ENCODE results near the gene TXNRD1. TPM values are rescaled to one million over a fixed set of nuclear protein-coding genes. Genes with fewer than 3 reads are reported as not detected.

Gene TXNRD1
- total and polyA plus RNA-seq, 7 donors, result 55.9 to 188 (median 121) TPM

DNA sequence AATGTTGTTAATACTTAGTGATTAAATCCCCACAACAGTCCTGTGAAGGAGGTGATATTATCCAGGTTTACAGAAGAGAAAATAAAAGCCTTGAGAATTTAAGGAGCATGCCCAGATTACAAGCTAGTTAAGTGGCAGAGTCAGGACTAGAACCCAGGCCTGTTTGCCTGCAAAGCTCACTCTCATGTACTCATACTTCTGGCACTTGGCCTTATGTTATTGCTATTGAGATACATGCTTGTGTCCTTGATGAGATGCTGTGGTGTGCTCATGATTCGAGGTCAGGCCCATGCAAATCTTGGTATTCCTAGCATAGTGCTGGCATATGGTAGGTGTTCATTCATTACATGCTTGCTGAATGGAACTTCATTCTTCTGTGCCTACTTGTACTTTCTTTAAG, 80.4 kb downstream of the TXNRD1 start:
- Histone ChIP-seq H3K4me1 (peaks cover 0 to 89% (median 81%) of the 10 kb centered on the region in 4 donors), H3K4me3 (no peak overlapping the region), H3K36me3 (peaks cover 11 to 55% (median 19%) of the 10 kb centered on the region in 4 donors), H3K27me3 (no peaks in the 10 kb centered on the region), H3K9me3 (no peaks in the 10 kb centered on the region), H3K27ac (peak overlapping the region in 2 of 4 donors; percentile 48 to 64)
- WGBS, 2 donors, result 90 to 92% methylated on average over 1 of the region's 1 CpG
- no peak for DNase-seq
- intact Hi-C loops (cut with DNase I), result no loop called here
- TF ChIP-seq EP300 (IDR thresholded peaks at IDR 0.05) (no peak), POLR2A (IDR thresholded peaks at IDR 0.05) (no peak), POLR2AphosphoS5 (IDR thresholded peaks at IDR 0.05) (no peak), CTCF (IDR thresholded peaks at IDR 0.05) (no peak)

DNA sequence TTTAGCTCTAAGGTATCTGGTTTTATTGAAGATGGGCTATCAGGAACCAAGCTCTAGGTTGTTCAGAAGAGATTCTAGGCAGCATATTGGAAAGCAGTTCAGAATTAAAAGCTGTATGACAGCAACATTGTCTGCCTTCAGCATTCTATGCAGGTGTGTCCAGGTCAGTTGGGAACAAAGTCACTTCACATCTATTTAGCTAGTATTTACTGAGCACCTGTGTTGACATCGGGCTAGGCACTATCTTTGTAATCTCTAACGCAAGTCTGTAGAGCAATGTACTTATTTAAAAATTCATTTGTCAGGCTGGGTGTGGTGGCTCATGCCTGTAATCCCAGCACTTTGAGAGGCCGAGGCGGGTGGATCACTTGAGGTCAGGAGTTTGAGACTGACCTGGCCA, 81.1 kb downstream of the TXNRD1 start:
- Histone ChIP-seq H3K27ac (peak overlapping the region in 1 of 4 donors; percentile 88), H3K4me3 (no peak overlapping the region), H3K27me3 (no peaks in the 10 kb centered on the region), H3K36me3 (peaks cover 7 to 47% (median 15%) of the 10 kb centered on the region in 4 donors), H3K4me1 (peaks cover 0 to 87% (median 77%) of the 10 kb centered on the region in 4 donors), H3K9me3 (no peaks in the 10 kb centered on the region)
- intact Hi-C loops (cut with DNase I), result no loop called here
- no peak for DNase-seq
- WGBS, 2 donors, result 40 to 82% methylated on average over 4 of the region's 4 CpGs
- TF ChIP-seq POLR2A (IDR thresholded peaks at IDR 0.05), result no peak
- TF ChIP-seq POLR2AphosphoS5 (IDR thresholded peaks at IDR 0.05), result no peak
- TF ChIP-seq EP300 (IDR thresholded peaks at IDR 0.05), result no peak
- no peak for TF ChIP-seq CTCF (IDR thresholded peaks at IDR 0.05)

DNA sequence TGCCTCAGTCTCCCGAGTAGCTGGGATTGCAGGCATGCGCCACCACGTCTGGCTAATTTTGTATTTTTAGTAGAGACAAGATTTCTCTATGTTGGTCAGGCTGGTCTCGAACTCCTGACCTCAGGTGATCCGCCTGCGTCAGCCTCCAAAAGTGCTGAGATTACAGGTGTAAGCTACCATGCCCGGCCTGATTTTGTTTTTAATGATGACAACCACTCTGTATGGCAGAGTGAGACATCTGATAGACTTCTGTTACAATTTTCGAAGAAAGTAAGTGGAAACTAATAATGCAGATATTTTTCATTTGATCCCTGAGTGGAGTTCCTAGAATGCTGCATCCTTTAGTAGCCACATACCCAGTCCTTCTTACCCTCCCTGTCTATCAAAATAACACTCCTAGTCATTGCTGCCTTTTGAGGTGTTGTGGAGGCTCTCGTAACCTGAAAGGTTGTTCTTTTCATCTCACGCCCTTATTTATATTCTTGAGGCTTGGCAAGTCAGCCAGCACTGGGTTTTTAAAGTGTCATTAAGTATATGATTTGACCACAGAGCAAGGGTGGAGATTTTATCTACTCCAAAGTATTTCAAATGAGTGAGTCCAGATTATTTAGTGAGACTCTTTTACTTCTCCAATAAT, 82.0 kb downstream of the TXNRD1 start:
- DNase-seq, result no peak
- no peaks in the 10 kb centered on the region for H3K27me3 ChIP-seq
- peak overlapping the region in 2 of 4 donors; percentile 38 to 88 for H3K27ac ChIP-seq
- no peak overlapping the region for H3K4me3 ChIP-seq
- TF ChIP-seq CTCF (IDR thresholded peaks at IDR 0.05) (no peak), POLR2A (IDR thresholded peaks at IDR 0.05) (no peak), POLR2AphosphoS5 (IDR thresholded peaks at IDR 0.05) (no peak), EP300 (IDR thresholded peaks at IDR 0.05) (no peak)
- no peaks in the 10 kb centered on the region for H3K9me3 ChIP-seq
- WGBS, 2 donors, result 77 to 90% methylated on average over 10 of the region's 10 CpGs
- H3K4me1 ChIP-seq, result peaks cover 0 to 85% (median 70%) of the 10 kb centered on the region in 4 donors
- intact Hi-C loops (cut with DNase I), result no loop called here
- H3K36me3 ChIP-seq, result peaks cover 0 to 38% (median 8%) of the 10 kb centered on the region in 4 donors

DNA sequence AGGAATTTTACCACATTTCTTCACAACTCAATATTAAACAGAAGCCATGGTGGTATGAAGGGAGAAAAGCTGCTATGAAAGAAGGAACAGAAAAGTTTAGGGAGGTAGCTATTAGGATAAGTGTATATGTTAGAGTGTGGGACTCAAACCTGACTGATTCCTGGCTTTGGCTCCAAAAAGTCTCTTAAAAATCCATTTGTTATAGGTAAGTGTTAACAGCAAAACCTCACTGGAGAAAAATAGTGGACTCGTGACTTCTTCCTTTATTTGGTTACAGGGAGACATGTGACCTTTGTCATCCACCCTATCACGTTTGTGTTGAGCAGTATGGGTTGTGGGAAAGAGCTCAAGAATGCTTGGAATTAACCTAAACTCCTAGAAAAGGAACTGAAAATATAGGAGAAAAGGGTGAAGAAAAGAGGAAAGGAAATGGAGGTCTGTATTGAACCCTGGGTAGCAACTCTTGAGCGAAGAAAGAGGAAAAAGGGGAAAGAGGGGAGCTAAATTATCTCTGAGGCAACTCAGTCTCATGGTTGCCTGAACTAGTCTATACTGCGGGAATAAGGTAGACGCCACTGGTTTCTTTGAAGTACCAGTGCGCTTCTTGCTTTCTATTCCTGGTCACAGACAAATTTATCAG, 84.4 kb downstream of the TXNRD1 start:
- Histone ChIP-seq H3K4me3 (no peak overlapping the region), H3K27me3 (no peaks in the 10 kb centered on the region), H3K4me1 (peaks cover 0 to 83% (median 67%) of the 10 kb centered on the region in 4 donors), H3K27ac (peak overlapping the region in 3 of 4 donors; percentile 18 to 88 (median 38)), H3K36me3 (peaks cover 0 to 19% (median 2%) of the 10 kb centered on the region in 4 donors), H3K9me3 (no peaks in the 10 kb centered on the region)
- no peak for TF ChIP-seq POLR2A (IDR thresholded peaks at IDR 0.05)
- TF ChIP-seq POLR2AphosphoS5 (IDR thresholded peaks at IDR 0.05), result peak in 1 of 4 donors; percentile 7
- no peak for DNase-seq
- intact Hi-C loops (cut with DNase I), result loop anchor here (5.0 kb wide), 1 partner anchor 83 kb away; the partner anchor contains the start of gene TXNRD1
- 77 to 80% methylated on average over 6 of the region's 6 CpGs for WGBS, 2 donors

GRCh38 chr12:104303538-104304151, 88.1 kb downstream of the TXNRD1 start, which contains the start of gene EID3:
TSS of gene EID3 (plus strand) at chr12:104303739. CDS start at chr12:104303935, 196 bp downstream.
- TF ChIP-seq POLR2A (IDR thresholded peaks at IDR 0.05), result no peak
- no peak for TF ChIP-seq CTCF (IDR thresholded peaks at IDR 0.05)
- no peak for TF ChIP-seq EP300 (IDR thresholded peaks at IDR 0.05)
- peak; percentile 49 to 78 (median 64) for TF ChIP-seq POLR2AphosphoS5 (IDR thresholded peaks at IDR 0.05)
- Histone ChIP-seq H3K4me3 (peak within 1 kb of the TSS; percentile 34 to 55 (median 48)), H3K4me1 (peaks cover 0 to 78% (median 66%) of the 10 kb centered on the region in 4 donors), H3K27ac (peak within 1 kb of the TSS; percentile 81 to 88 (median 82)), H3K9me3 (no peaks in the 10 kb centered on the region), H3K36me3 (no peaks in the 10 kb centered on the region), H3K27me3 (no peaks in the 10 kb centered on the region)
- intact Hi-C loops (cut with DNase I), result loop anchor here (5.0 kb wide), 1 partner anchor 86 kb away; the partner anchor contains the start of gene TXNRD1
- DNase-seq, result peak; percentile 95
- WGBS, 2 donors, result 19 to 33% methylated on average over 63 of the region's 63 CpGs
